Fibroblast of the aortic adventitia (primary cell): ENCODE data around the gene BTBD7. TPM values are rescaled to one million over a fixed set of nuclear protein-coding genes. Genes with fewer than 3 reads are reported as not detected.
A peak's percentile ranks its signal among the peaks of the same experiment; 100 is the strongest.

Source experiments
- DNase-seq: peaks from one replicate; pipeline ENCODE4 v3.0.0-alpha.2; 2010; ENCODE audit warnings: low read depth
- H3K4me3 ChIP-seq: 2 replicates; pipeline ENCODE4 v1.5.1; 2011; ENCODE audit warnings: low read depth, mild to moderate bottlenecking, control low read depth, low read length, moderate library complexity
- CTCF ChIP-seq: IDR thresholded peaks from 2 replicates; pipeline ENCODE4 v1.5.1; 2011; ENCODE audit warnings: mild to moderate bottlenecking, low read length, control low read depth, inconsistent platforms; ENCODE audit not compliant: insufficient read depth
- total RNA-seq: library from RNA; depleted of rRNA; stranded (reverse); fragments of >200 nt; gene quantifications from 2 replicates; pipeline ENCODE4 v1.2.3, GENCODE V29; 2012; ENCODE audit warnings: low replicate concordance

The BTBD7 gene
- total RNA-seq, 1 donor, result 38.0 TPM

- no peak for DNase-seq
- TF ChIP-seq CTCF, result no peak
- H3K4me3 ChIP-seq, result no peak overlapping the region
Observed at GRCh38 chr14:93304771-93305170, 28.1 kb downstream of the BTBD7 start.

- DNase-seq, result peak; percentile 46
- no peak for TF ChIP-seq CTCF
Observed at GRCh38 chr14:93303659-93304058, 29.2 kb downstream of the BTBD7 start.

GRCh38 chr14:93302688-93303581 lies 29.9 kb downstream of the BTBD7 start:
- no peak overlapping the region for H3K4me3 ChIP-seq
- DNase-seq, result no peak
- no peak for TF ChIP-seq CTCF

More at GRCh38 chr14:93303659-93304058, 29.2 kb downstream of the BTBD7 start:
- H3K4me3 ChIP-seq, result no peak overlapping the region

GRCh38 chr14:93301821-93302447 lies 30.9 kb downstream of the BTBD7 start:
- DNase-seq, result no peak
- TF ChIP-seq CTCF, result no peak
- H3K4me3 ChIP-seq, result no peak overlapping the region

- H3K4me3 ChIP-seq, result no peak overlapping the region
- no peak for TF ChIP-seq CTCF
- DNase-seq, result no peak
Observed at GRCh38 chr14:93299866-93300265, 33.0 kb downstream of the BTBD7 start.

GRCh38 chr14:93299416-93299815 lies 33.4 kb downstream of the BTBD7 start:
- no peak for DNase-seq
- no peak overlapping the region for H3K4me3 ChIP-seq
- TF ChIP-seq CTCF, result no peak
